PC-3 (cell line): ENCODE measurements around the gene REV1. TPM values are rescaled to one million over a fixed set of nuclear protein-coding genes. Genes with fewer than 3 reads are reported as not detected.
A peak's percentile ranks its signal among the peaks of the same experiment; 100 is the strongest.

Source experiments
- ATAC-seq: fragments of 200-7000 bp; cut with Tn5 transposase; 2 replicates; pipeline ENCODE4 v1.9.1; 2020; ENCODE audit warnings: mild to moderate bottlenecking, moderate library complexity
- BruUV-seq: library from RNA; stranded (reverse); fragments of 400-500 nt; replicated peaks from 2 replicates; lab custom pipeline; 2021; lab: Mats Ljungman, UMichigan
- CTCF ChIA-PET: fragments of 300-600 bp; sonication (Branson Sonifier 250); formaldehyde crosslinking; loops from one replicate; lab custom pipeline; 2022; ENCODE audit warnings: antibody characterized with exemption; lab: Charles Lee
- POLR2A ChIA-PET: fragments of 300-600 bp; sonication (Branson Sonifier 250); formaldehyde crosslinking; loops from one replicate; lab custom pipeline; 2022; ENCODE audit warnings: antibody characterized with exemption; ENCODE audit not compliant: unreplicated experiment; lab: Charles Lee
- DNase-seq: peaks from one replicate; pipeline ENCODE4 v3.0.0-alpha.2; 2015
- H2AFZ ChIP-seq: fragments of 300-600 bp; sonication (generic); 2 replicates; pipeline ENCODE4 v1.6.0; 2016; ENCODE audit warnings: antibody characterized with exemption, low read length
- H3F3A ChIP-seq: fragments of 300-600 bp; sonication (generic); one replicate; pipeline ENCODE4 v1.6.0; 2017; ENCODE audit warnings: antibody characterized with exemption, low read length, control low read depth, mild to moderate bottlenecking; ENCODE audit not compliant: unreplicated experiment
- H3K27ac ChIP-seq: fragments of 300-600 bp; sonication (generic); 2 replicates; pipeline ENCODE4 v1.5.1; 2016; ENCODE audit warnings: mild to moderate bottlenecking, low read length
- H3K27me3 ChIP-seq: fragments of 300-600 bp; sonication (generic); 2 replicates; pipeline ENCODE4 v1.6.1; 2016; ENCODE audit warnings: low read length, mixed read lengths
- H3K36me3 ChIP-seq: fragments of 300-600 bp; sonication (generic); 2 replicates; pipeline ENCODE4 v1.6.1; 2016; ENCODE audit warnings: low read depth, mixed run types, low read length, mixed read lengths
- H3K4me1 ChIP-seq: fragments of 300-600 bp; sonication (generic); 2 replicates; pipeline ENCODE4 v1.5.1; 2016; ENCODE audit warnings: low read length; ENCODE audit not compliant: insufficient read depth
- H3K4me2 ChIP-seq: fragments of 300-600 bp; sonication (generic); 2 replicates; pipeline ENCODE4 v1.6.0; 2016; ENCODE audit warnings: low read length
- H3K4me3 ChIP-seq: fragments of 300-600 bp; sonication (generic); 2 replicates; pipeline ENCODE4 v1.5.1; 2016; ENCODE audit warnings: mild to moderate bottlenecking, low read length, mixed read lengths
- H3K79me2 ChIP-seq: fragments of 300-600 bp; sonication (generic); 2 replicates; pipeline ENCODE4 v1.6.1; 2017; ENCODE audit warnings: low read length, mixed read lengths
- H3K9ac ChIP-seq: fragments of 300-600 bp; sonication (generic); 2 replicates; pipeline ENCODE4 v1.6.0; 2016; ENCODE audit warnings: mild to moderate bottlenecking, low read length
- H3K9me2 ChIP-seq: fragments of 300-600 bp; sonication (generic); replicated peaks from 2 replicates; pipeline ENCODE4 v1.6.1; 2016; ENCODE audit warnings: mixed run types, low read length, mixed read lengths
- H3K9me3 ChIP-seq: fragments of 300-600 bp; sonication (generic); 2 replicates; pipeline ENCODE4 v1.6.1; 2016; ENCODE audit warnings: low read length, mixed read lengths
- H4K20me1 ChIP-seq: fragments of 300-600 bp; sonication (generic); 2 replicates; pipeline ENCODE4 v1.6.1; 2016; ENCODE audit warnings: low read length, mixed read lengths
- EZH2 ChIP-seq: fragments of 300-600 bp; sonication (generic); IDR thresholded peaks from one replicate; pipeline ENCODE4 v1.6.1; 2017; ENCODE audit warnings: antibody characterized with exemption, mild to moderate bottlenecking, low read length; ENCODE audit not compliant: unreplicated experiment
- EZH2phosphoT487 ChIP-seq: fragments of 300-600 bp; sonication (generic); IDR thresholded peaks from 2 replicates; pipeline ENCODE4 v1.6.1; 2018; ENCODE audit warnings: mild to moderate bottlenecking, antibody characterized with exemption, low read length, borderline replicate concordance
- intact Hi-C: fragments of 100-400 bp; cut with micrococcal nuclease; formaldehyde crosslinking; loops from 2 replicates; pipeline ENCODE4 v1.9.0; 2023
- total RNA-seq: library from RNA; depleted of rRNA; stranded (reverse); fragments of >200 nt; gene quantifications from 2 replicates; pipeline ENCODE4 v1.2.3, GENCODE V29; 2014
- TF ChIP-seq, protein P1 (sequence below): fragments of 300-600 bp; sonication (generic); conservative IDR thresholded peaks from 2 replicates; pipeline ENCODE4 v1.5.1; 2017; ENCODE audit warnings: antibody characterized with exemption, low read depth, mild to moderate bottlenecking, low read length

REV1 gene
- total RNA-seq, 1 experiment from 2014 or later, result 17.9 TPM

- Histone ChIP-seq H3K4me3 (no peak overlapping the region), H3K36me3 (peaks cover 15% of the 10 kb centered on the region), H3K9ac (no peak overlapping the region), H4K20me1 (peaks cover 5% of the 10 kb centered on the region; the same call in 1 of the 2 replicates), H3K4me1 (peaks cover 15% of the 10 kb centered on the region), H2AFZ (no peak overlapping the region), H3K27ac (no peak overlapping the region), H3F3A (peaks cover 8% of the 10 kb centered on the region), H3K9me2 (no peaks in the 10 kb centered on the region), H3K27me3 (no peaks in the 10 kb centered on the region), H3K9me3 (no peaks in the 10 kb centered on the region), H3K4me2 (no peak overlapping the region), H3K79me2 (peaks cover 37% of the 10 kb centered on the region)
- TF ChIP-seq EZH2 (no peak), EZH2phosphoT487 (no peak)
- TF ChIP-seq, protein P1, sequence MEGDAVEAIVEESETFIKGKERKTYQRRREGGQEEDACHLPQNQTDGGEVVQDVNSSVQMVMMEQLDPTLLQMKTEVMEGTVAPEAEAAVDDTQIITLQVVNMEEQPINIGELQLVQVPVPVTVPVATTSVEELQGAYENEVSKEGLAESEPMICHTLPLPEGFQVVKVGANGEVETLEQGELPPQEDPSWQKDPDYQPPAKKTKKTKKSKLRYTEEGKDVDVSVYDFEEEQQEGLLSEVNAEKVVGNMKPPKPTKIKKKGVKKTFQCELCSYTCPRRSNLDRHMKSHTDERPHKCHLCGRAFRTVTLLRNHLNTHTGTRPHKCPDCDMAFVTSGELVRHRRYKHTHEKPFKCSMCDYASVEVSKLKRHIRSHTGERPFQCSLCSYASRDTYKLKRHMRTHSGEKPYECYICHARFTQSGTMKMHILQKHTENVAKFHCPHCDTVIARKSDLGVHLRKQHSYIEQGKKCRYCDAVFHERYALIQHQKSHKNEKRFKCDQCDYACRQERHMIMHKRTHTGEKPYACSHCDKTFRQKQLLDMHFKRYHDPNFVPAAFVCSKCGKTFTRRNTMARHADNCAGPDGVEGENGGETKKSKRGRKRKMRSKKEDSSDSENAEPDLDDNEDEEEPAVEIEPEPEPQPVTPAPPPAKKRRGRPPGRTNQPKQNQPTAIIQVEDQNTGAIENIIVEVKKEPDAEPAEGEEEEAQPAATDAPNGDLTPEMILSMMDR, result no peak
- DNase-seq (no peak), ATAC-seq (no peak)
- no TSS peak for BruUV-seq
- intact Hi-C loops, result no loop called here
- CTCF ChIA-PET, result no interaction called here
- POLR2A ChIA-PET, result interaction anchor here (0.6 kb wide), 1 partner anchor 96 kb away, joined by 5 read pairs; no protein-coding TSS in a partner anchor
Measured at GRCh38 chr2:99444222-99444621, 45.6 kb downstream of the REV1 start.

GRCh38 chr2:99442837-99443236, 47.0 kb downstream of the REV1 start:
- Histone ChIP-seq H3K27me3 (no peaks in the 10 kb centered on the region), H3K79me2 (peaks cover 36% of the 10 kb centered on the region)
- DNase-seq, result peak; percentile 8

DNA sequence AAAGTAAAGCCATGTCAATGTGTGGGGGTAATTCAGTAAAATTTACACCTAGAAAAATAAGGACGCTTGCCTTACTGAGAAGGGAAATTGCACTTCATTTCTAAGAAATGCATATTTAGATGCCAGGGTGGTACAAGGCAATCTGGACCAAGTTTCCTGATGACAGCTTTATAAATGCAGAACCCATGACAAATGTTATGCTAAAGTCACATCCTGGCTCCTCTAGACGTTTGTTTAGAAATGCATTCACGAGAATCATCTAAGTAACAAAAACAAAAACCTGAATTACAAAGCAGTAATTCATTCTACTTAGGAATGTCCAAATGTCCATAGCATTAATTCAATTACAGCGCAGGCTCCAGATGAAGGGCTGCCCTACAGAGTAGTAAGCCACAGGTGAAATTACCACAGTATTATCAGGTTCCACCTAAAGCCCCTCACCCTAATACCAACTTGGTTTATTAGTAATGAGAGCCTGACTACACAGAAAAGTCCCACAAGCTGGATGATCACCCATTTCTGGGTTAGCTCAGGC, 49.8 kb downstream of the REV1 start:
- Histone ChIP-seq H3K4me3 (no peak overlapping the region), H4K20me1 (no peaks in the 10 kb centered on the region), H3K27me3 (no peaks in the 10 kb centered on the region), H3K4me1 (no peaks in the 10 kb centered on the region), H3K36me3 (peaks cover 15% of the 10 kb centered on the region; the same call in 1 of the 2 replicates), H2AFZ (no peak overlapping the region), H3K4me2 (no peak overlapping the region), H3K9me2 (no peaks in the 10 kb centered on the region), H3K79me2 (peaks cover 10% of the 10 kb centered on the region; the same call in 1 of the 2 replicates), H3K9ac (no peak overlapping the region), H3F3A (no peaks in the 10 kb centered on the region), H3K27ac (no peak overlapping the region), H3K9me3 (no peaks in the 10 kb centered on the region)
- ChIA-PET POLR2A (no interaction called here), CTCF (no interaction called here)
- no TSS peak for BruUV-seq
- intact Hi-C loops, result no loop called here
- ATAC-seq (no peak), DNase-seq (no peak)
- TF ChIP-seq EZH2phosphoT487 (no peak), EZH2 (no peak)
- TF ChIP-seq, protein P1, result no peak

More at GRCh38 chr2:99442837-99443236, 47.0 kb downstream of the REV1 start:
- H3K36me3 ChIP-seq, result peaks cover 23% of the 10 kb centered on the region; the same call in 1 of the 2 replicates
- intact Hi-C loops, result no loop called here
- no peak for ATAC-seq
- no peak overlapping the region for H3K4me3 ChIP-seq
- H3K9me2 ChIP-seq, result no peaks in the 10 kb centered on the region
- peaks cover 4% of the 10 kb centered on the region for H3K4me1 ChIP-seq
- CTCF ChIA-PET, result no interaction called here
- H2AFZ ChIP-seq, result no peak overlapping the region
- peaks cover 2% of the 10 kb centered on the region for H3F3A ChIP-seq
- BruUV-seq, result no TSS peak
- H3K9ac ChIP-seq, result no peak overlapping the region
- H3K4me2 ChIP-seq, result no peak overlapping the region
- H3K27ac ChIP-seq, result no peak overlapping the region
- peaks cover 4% of the 10 kb centered on the region; the same call in 1 of the 2 replicates for H4K20me1 ChIP-seq
- no peak for TF ChIP-seq EZH2
- TF ChIP-seq, protein P1, result peak; percentile 42
- no peaks in the 10 kb centered on the region for H3K9me3 ChIP-seq
- POLR2A ChIA-PET, result no interaction called here
